Measurements from ENCODE around the gene PRKN. TPM values are rescaled to one million over a fixed set of nuclear protein-coding genes. Genes with fewer than 3 reads are reported as not detected.

Gene PRKN
- total and polyA plus RNA-seq, 2 donors (not counting 3 experiments of a cell fraction or from before 2014, with no cell fraction given), result 0.06 TPM; not detected in 1

DNA sequence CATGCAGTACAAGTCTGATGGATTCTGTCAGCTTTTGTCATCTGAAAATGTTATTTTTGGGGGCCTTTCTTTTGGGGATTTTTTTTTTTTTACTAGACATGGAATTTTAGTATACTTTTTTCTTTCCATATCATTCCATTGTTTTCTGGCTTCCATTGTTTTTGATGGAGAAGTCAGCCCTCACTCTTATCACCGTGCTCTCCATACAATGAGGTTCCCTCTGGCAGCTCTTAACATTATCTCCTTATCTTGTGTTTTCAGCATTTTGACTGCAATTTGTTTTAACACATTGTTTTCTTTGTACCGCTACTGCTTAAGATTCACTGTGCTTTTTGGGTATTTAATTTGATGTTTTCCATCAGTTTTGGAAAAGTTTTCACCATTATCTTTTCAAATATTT, 1262.2 kb downstream of the PRKN start:
- Histone ChIP-seq H3K27me3 (ENCODE audit: control insufficient read depth in 2 of 2, insufficient read depth in 2 of 2, low read length in 2 of 2) (no peaks in the 10 kb centered on the region), H3K79me2 (ENCODE audit: control insufficient read depth, insufficient read depth, low read length) (no peaks in the 10 kb centered on the region), H3K27ac (ENCODE audit: insufficient read depth, low read depth, low read length) (no peak overlapping the region), H3K9ac (replicated peaks; ENCODE audit: extremely low read depth, insufficient read depth, low read length) (no peak overlapping the region), H3K4me1 (ENCODE audit: control insufficient read depth, extremely low read depth, insufficient read depth, low read length) (no peaks in the 10 kb centered on the region), H3K9me3 (replicated peaks; ENCODE audit: control insufficient read depth, insufficient read depth, low read length) (no peaks in the 10 kb centered on the region), H2AFZ (ENCODE audit: low read depth, low read length) (no peak overlapping the region), H3K4me3 (replicated peaks in 1 of 3; ENCODE audit: insufficient read depth in 1 of 3, low read depth in 1 of 3, low read length in 3 of 3) (no peak overlapping the region), H3K9me1 (replicated peaks; ENCODE audit: control insufficient read depth, extremely low read depth, insufficient read depth, low read length) (no peaks in the 10 kb centered on the region), H3K4me2 (ENCODE audit: insufficient read depth, low read length) (no peak overlapping the region), H3K36me3 (ENCODE audit: control insufficient read depth in 2 of 2, extremely low read depth in 1 of 2, insufficient read depth in 2 of 2, low read length in 2 of 2) (no peaks in the 10 kb centered on the region), H4K20me1 (replicated peaks; ENCODE audit: control insufficient read depth, extremely low read depth, insufficient read depth, low read length) (no peaks in the 10 kb centered on the region)
- CTCF ChIA-PET, result no interaction called here
- no peak for DNase-seq (ENCODE audit: low read depth, low spot score)
- POLR2A ChIA-PET, result no interaction called here
- dilution Hi-C loops (cut with MboI; ENCODE audit: extremely low pct_ligation_motif_present, low sequenced_read_pairs) (no loop called here), intact Hi-C loops (cut with micrococcal nuclease) (no loop called here)
- TF ChIP-seq POLR2AphosphoS5 (IDR thresholded peaks at IDR 0.05; ENCODE audit: insufficient read depth, low read depth, low read length) (no peak), GATA2 (IDR thresholded peaks at IDR 0.05; ENCODE audit: insufficient read depth, insufficient read length, low read depth, low read length) (no peak), MYC (IDR thresholded peaks at IDR 0.05; ENCODE audit: low read depth, low read length) (no peak), FOS (IDR thresholded peaks at IDR 0.05; ENCODE audit: borderline replicate concordance, insufficient read depth, low read length) (no peak), POLR2A (IDR thresholded peaks at IDR 0.05; ENCODE audit: low read depth, low read length) (no peak), JUN (IDR thresholded peaks at IDR 0.05; ENCODE audit: borderline replicate concordance, insufficient read depth, insufficient read length, low read depth) (no peak), EZH2 (IDR thresholded peaks at IDR 0.05; ENCODE audit: borderline replicate concordance, low read depth, low read length, severe bottlenecking) (no peak)
- TF ChIP-seq, protein P1, sequence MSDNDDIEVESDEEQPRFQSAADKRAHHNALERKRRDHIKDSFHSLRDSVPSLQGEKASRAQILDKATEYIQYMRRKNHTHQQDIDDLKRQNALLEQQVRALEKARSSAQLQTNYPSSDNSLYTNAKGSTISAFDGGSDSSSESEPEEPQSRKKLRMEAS (IDR thresholded peaks at IDR 0.05; ENCODE audit: insufficient read depth, insufficient read length), result no peak
- TF ChIP-seq, protein P2, sequence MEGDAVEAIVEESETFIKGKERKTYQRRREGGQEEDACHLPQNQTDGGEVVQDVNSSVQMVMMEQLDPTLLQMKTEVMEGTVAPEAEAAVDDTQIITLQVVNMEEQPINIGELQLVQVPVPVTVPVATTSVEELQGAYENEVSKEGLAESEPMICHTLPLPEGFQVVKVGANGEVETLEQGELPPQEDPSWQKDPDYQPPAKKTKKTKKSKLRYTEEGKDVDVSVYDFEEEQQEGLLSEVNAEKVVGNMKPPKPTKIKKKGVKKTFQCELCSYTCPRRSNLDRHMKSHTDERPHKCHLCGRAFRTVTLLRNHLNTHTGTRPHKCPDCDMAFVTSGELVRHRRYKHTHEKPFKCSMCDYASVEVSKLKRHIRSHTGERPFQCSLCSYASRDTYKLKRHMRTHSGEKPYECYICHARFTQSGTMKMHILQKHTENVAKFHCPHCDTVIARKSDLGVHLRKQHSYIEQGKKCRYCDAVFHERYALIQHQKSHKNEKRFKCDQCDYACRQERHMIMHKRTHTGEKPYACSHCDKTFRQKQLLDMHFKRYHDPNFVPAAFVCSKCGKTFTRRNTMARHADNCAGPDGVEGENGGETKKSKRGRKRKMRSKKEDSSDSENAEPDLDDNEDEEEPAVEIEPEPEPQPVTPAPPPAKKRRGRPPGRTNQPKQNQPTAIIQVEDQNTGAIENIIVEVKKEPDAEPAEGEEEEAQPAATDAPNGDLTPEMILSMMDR (IDR thresholded peaks at IDR 0.05; ENCODE audit: extremely low read depth in 1 of 2, insufficient read depth in 1 of 2, low read depth in 1 of 2, low read length in 2 of 2), result no peak
- FAIRE-seq, result no peak
- no TSS peak for BruUV-seq (replicated peaks)

Measured in endothelial cell of umbilical vein (primary cell).